Cardiac fibroblast (primary cell): ENCODE measurements around the gene MED22.

Experiments used
- DNase-seq, 2 donors: peaks; one replicate each; pipeline versions ENCODE4 v3.0.0 to v3.0.0-alpha.2; 2010; ENCODE audit warnings: low read depth in 2 of 2
- H3K4me3 ChIP-seq, 2 donors: replicated peaks in 1 of 2; 1 replicate in 1 of 2; 2 replicates in 1 of 2; pipeline ENCODE4 v1.5.1; 2011; ENCODE audit warnings: low read depth in 2 of 2, low read length in 2 of 2, mild to moderate bottlenecking in 2 of 2, moderate library complexity in 1 of 2
- TF ChIP-seq, protein P1 (sequence below): IDR thresholded peaks from one replicate; pipeline ENCODE4 v1.5.1; 2011; ENCODE audit warnings: low read depth, mild to moderate bottlenecking, low read length, inconsistent platforms

Gene MED22

GRCh38 chr9:133355881-133356357 lies 8.0 kb upstream of the MED22 start:
- peak overlapping the region; percentile 80 to 86 for H3K4me3 ChIP-seq
- TF ChIP-seq, protein P1, sequence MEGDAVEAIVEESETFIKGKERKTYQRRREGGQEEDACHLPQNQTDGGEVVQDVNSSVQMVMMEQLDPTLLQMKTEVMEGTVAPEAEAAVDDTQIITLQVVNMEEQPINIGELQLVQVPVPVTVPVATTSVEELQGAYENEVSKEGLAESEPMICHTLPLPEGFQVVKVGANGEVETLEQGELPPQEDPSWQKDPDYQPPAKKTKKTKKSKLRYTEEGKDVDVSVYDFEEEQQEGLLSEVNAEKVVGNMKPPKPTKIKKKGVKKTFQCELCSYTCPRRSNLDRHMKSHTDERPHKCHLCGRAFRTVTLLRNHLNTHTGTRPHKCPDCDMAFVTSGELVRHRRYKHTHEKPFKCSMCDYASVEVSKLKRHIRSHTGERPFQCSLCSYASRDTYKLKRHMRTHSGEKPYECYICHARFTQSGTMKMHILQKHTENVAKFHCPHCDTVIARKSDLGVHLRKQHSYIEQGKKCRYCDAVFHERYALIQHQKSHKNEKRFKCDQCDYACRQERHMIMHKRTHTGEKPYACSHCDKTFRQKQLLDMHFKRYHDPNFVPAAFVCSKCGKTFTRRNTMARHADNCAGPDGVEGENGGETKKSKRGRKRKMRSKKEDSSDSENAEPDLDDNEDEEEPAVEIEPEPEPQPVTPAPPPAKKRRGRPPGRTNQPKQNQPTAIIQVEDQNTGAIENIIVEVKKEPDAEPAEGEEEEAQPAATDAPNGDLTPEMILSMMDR, result no peak
- peak in 1 of 2 donors; percentile 23 for DNase-seq

DNA sequence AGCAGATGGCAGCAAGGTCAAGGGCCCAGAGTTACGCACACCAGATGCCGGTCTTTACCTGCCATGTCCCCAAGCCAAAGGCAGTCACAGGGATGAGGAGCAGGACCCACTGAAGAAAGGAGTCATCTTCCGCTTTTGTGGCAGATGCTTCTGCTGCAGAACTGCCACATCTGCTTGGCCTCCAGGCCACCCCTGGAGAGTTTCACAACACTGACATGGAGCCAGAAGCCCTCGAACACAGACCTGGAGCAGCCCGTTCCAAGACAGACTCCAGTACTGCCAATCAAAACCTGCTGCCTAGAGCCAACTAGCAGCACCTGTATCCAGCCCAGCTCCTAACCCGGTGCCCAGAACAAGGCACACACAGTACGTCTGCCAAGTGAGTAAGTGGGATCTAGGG lies 6.8 kb upstream of the MED22 start:
- no peak for DNase-seq
- no peak overlapping the region for H3K4me3 ChIP-seq
- TF ChIP-seq, protein P1, result no peak

DNA sequence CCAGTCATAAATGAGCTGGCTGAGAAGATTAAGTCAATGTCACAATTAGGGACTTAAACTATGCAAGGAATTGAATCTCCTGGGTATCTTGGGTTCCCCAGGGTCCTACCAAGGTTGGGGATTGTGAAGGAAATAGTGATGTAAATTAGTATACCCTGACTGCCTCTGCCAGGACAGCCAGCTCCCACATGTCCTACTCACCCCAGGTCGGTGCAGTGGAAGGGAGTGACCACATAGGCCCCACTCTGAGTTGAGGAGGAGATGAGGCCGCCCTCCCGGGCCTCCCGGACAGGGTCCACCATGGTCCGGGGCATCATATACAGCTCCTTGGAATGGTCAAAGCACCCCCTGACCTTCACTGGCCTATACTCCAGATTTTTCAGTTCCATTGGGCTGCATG lies 5.6 kb upstream of the MED22 start:
- TF ChIP-seq, protein P1, result no peak
- no peak for DNase-seq
- no peak overlapping the region for H3K4me3 ChIP-seq

- H3K4me3 ChIP-seq, result no peak overlapping the region
- DNase-seq, result no peak
- TF ChIP-seq, protein P1, result no peak
Measured at GRCh38 chr9:133352635-133353340, 4.9 kb upstream of the MED22 start.

DNA sequence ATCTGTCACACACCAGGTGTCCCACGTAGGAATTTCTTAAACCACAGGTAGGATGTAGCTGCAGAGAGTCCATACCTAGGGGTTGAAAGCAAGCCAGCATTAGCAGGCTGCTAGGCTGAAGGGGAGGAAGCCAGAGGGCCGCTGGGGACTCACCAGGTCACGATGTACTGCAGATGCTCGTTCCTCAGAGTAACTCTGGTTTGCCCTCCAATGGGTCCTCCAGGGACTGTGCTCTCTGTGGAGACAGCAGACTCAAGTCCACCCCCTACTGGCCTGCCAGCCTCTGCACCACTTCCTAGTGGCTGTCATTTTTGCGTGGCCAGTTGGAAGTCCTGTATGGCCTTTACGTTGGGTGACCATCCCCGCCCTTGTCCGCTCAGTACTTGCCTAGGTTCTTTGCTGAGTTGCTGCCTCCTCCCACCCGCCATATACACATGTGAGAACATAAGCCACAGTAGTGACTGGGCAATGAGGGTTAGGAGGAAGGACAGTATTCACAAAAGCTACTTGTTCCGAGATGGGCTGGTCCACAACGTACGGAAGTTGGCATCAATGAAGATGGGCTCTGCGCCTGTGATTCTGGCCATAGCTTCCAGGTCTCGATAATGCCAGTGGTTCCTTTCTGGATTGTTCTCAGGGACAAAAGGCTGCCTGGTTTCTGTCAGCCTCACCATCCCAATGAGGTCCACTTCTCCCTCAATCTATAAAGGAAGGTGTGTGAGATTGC lies 4.1 kb upstream of the MED22 start:
- TF ChIP-seq, protein P1, result peak; percentile 78
- H3K4me3 ChIP-seq, result no peak overlapping the region
- DNase-seq, result peak; percentile 70 to 81

DNA sequence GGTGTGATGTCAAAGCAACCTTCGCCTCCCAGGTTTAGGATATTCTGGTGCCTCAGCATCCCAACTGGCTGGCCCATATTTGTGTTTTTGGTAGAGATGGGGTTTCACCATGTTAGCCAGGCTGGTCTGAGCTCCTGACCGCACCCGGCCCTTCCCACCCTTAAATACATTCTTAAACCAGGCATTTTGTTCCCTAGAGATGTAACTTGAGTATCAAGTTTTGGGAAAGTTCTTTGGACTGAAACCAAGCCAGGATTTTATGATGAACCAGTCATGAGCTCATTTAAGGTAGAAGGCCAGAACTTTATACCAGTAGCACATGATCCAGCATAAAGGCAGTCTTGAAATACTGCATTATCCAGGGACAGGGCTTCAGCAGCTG lies 3.6 kb upstream of the MED22 start:
- DNase-seq, result peak in 1 of 2 donors; percentile 16
- H3K4me3 ChIP-seq, result no peak overlapping the region
- TF ChIP-seq, protein P1, result no peak
